ENCODE measurements around the gene USP24. TPM values are rescaled to one million over a fixed set of nuclear protein-coding genes. Genes with fewer than 3 reads are reported as not detected.

The USP24 gene
- total and polyA plus RNA-seq, 10 of the 15 experiments (the other 5 are each of a cell fraction or from before 2014, with no cell fraction given) = 4.6 to 36.5 (median 25.3) TPM

DNA sequence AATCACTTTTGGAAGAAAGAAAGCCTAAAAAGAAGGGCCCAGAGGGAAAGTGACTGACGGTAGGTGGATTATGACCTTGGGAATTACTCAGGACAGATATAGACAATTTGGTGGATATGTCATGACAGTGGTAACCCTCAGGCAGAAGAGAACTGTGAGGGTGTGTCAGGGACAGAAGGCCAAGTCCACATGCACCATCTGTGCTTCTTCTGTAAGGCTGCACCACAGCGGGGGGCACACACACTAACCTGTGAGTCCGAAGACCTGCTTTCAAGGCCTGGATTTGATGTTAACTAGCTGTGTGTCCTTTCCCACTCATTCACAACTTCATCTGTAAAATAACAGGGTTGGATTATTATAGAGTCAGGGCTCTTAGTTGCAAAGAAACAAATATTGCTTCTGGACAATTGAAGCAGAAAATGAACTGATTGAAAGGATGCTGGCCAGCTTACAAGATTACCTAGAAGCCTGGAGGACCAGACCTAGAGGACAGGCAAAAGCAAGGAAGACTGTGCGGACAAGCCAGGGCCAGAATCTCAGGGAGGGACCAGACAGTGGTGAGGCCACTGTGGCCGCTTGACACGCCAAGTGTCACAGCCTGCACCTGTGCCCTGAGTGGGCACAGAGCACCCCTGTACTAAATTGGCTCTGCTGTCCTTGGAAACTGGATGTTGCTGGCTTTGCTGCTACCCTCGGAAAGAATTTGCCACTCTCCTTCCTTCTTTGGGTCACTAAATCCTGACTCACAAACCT, 34.7 kb upstream of the USP24 start (continued):
- TF ChIP-seq, protein P1, sequence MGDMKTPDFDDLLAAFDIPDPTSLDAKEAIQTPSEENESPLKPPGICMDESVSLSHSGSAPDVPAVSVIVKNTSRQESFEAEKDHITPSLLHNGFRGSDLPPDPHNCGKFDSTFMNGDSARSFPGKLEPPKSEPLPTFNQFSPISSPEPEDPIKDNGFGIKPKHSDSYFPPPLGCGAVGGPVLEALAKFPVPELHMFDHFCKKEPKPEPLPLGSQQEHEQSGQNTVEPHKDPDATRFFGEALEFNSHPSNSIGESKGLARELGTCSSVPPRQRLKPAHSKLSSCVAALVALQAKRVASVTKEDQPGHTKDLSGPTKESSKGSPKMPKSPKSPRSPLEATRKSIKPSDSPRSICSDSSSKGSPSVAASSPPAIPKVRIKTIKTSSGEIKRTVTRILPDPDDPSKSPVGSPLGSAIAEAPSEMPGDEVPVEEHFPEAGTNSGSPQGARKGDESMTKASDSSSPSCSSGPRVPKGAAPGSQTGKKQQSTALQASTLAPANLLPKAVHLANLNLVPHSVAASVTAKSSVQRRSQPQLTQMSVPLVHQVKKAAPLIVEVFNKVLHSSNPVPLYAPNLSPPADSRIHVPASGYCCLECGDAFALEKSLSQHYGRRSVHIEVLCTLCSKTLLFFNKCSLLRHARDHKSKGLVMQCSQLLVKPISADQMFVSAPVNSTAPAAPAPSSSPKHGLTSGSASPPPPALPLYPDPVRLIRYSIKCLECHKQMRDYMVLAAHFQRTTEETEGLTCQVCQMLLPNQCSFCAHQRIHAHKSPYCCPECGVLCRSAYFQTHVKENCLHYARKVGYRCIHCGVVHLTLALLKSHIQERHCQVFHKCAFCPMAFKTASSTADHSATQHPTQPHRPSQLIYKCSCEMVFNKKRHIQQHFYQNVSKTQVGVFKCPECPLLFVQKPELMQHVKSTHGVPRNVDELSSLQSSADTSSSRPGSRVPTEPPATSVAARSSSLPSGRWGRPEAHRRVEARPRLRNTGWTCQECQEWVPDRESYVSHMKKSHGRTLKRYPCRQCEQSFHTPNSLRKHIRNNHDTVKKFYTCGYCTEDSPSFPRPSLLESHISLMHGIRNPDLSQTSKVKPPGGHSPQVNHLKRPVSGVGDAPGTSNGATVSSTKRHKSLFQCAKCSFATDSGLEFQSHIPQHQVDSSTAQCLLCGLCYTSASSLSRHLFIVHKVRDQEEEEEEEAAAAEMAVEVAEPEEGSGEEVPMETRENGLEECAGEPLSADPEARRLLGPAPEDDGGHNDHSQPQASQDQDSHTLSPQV (IDR thresholded peaks at IDR 0.05) = no peak
- no peak for TF ChIP-seq NFIC (IDR thresholded peaks at IDR 0.05; ENCODE audit: low read depth, low read length)
- no peak for TF ChIP-seq RAD21 (IDR thresholded peaks at IDR 0.05; ENCODE audit: insufficient read depth, low read depth, low read length)
- TF ChIP-seq, protein P2, sequence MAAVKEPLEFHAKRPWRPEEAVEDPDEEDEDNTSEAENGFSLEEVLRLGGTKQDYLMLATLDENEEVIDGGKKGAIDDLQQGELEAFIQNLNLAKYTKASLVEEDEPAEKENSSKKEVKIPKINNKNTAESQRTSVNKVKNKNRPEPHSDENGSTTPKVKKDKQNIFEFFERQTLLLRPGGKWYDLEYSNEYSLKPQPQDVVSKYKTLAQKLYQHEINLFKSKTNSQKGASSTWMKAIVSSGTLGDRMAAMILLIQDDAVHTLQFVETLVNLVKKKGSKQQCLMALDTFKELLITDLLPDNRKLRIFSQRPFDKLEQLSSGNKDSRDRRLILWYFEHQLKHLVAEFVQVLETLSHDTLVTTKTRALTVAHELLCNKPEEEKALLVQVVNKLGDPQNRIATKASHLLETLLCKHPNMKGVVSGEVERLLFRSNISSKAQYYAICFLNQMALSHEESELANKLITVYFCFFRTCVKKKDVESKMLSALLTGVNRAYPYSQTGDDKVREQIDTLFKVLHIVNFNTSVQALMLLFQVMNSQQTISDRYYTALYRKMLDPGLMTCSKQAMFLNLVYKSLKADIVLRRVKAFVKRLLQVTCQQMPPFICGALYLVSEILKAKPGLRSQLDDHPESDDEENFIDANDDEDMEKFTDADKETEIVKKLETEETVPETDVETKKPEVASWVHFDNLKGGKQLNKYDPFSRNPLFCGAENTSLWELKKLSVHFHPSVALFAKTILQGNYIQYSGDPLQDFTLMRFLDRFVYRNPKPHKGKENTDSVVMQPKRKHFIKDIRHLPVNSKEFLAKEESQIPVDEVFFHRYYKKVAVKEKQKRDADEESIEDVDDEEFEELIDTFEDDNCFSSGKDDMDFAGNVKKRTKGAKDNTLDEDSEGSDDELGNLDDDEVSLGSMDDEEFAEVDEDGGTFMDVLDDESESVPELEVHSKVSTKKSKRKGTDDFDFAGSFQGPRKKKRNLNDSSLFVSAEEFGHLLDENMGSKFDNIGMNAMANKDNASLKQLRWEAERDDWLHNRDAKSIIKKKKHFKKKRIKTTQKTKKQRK (IDR thresholded peaks at IDR 0.05; ENCODE audit: low read depth, low read length) = no peak
- TF ChIP-seq CBFB (IDR thresholded peaks at IDR 0.05; ENCODE audit: low read depth) = no peak
- TF ChIP-seq, protein P3, sequence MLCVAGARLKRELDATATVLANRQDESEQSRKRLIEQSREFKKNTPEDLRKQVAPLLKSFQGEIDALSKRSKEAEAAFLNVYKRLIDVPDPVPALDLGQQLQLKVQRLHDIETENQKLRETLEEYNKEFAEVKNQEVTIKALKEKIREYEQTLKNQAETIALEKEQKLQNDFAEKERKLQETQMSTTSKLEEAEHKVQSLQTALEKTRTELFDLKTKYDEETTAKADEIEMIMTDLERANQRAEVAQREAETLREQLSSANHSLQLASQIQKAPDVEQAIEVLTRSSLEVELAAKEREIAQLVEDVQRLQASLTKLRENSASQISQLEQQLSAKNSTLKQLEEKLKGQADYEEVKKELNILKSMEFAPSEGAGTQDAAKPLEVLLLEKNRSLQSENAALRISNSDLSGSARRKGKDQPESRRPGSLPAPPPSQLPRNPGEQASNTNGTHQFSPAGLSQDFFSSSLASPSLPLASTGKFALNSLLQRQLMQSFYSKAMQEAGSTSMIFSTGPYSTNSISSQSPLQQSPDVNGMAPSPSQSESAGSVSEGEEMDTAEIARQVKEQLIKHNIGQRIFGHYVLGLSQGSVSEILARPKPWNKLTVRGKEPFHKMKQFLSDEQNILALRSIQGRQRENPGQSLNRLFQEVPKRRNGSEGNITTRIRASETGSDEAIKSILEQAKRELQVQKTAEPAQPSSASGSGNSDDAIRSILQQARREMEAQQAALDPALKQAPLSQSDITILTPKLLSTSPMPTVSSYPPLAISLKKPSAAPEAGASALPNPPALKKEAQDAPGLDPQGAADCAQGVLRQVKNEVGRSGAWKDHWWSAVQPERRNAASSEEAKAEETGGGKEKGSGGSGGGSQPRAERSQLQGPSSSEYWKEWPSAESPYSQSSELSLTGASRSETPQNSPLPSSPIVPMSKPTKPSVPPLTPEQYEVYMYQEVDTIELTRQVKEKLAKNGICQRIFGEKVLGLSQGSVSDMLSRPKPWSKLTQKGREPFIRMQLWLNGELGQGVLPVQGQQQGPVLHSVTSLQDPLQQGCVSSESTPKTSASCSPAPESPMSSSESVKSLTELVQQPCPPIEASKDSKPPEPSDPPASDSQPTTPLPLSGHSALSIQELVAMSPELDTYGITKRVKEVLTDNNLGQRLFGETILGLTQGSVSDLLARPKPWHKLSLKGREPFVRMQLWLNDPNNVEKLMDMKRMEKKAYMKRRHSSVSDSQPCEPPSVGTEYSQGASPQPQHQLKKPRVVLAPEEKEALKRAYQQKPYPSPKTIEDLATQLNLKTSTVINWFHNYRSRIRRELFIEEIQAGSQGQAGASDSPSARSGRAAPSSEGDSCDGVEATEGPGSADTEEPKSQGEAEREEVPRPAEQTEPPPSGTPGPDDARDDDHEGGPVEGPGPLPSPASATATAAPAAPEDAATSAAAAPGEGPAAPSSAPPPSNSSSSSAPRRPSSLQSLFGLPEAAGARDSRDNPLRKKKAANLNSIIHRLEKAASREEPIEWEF (IDR thresholded peaks at IDR 0.05; ENCODE audit: insufficient replicate concordance, low read depth, low read length) = no peak
- no peak for TF ChIP-seq ZNF207 (IDR thresholded peaks at IDR 0.05; ENCODE audit: borderline replicate concordance)
- TF ChIP-seq POLR2AphosphoS5 (IDR thresholded peaks at IDR 0.05; ENCODE audit: low read length) = no peak
- TF ChIP-seq, protein P4, sequence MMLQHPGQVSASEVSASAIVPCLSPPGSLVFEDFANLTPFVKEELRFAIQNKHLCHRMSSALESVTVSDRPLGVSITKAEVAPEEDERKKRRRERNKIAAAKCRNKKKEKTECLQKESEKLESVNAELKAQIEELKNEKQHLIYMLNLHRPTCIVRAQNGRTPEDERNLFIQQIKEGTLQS (IDR thresholded peaks at IDR 0.05; ENCODE audit: borderline replicate concordance, extremely low read depth, low read depth, low read length) = no peak
- TF ChIP-seq IKZF1 (conservative IDR thresholded peaks at IDR 0.05) = no peak
- no peak for TF ChIP-seq SMAD5 (IDR thresholded peaks at IDR 0.05; ENCODE audit: low read depth)
- no peak for TF ChIP-seq RBBP5 (conservative IDR thresholded peaks at IDR 0.05)

Data from GM12878 (cell line).